ENCODE results near the gene CLEC18C. TPM values are rescaled to one million over a fixed set of nuclear protein-coding genes. Genes with fewer than 3 reads are reported as not detected.
"Not testable (repeated sequence)": the region's sequence is repeated elsewhere in the genome, so short reads cannot be mapped to it uniquely, and the experiment has no call there.

Gene CLEC18C
- total and polyA plus RNA-seq, 2 donors = 0.04 TPM; not detected in 1

DNA sequence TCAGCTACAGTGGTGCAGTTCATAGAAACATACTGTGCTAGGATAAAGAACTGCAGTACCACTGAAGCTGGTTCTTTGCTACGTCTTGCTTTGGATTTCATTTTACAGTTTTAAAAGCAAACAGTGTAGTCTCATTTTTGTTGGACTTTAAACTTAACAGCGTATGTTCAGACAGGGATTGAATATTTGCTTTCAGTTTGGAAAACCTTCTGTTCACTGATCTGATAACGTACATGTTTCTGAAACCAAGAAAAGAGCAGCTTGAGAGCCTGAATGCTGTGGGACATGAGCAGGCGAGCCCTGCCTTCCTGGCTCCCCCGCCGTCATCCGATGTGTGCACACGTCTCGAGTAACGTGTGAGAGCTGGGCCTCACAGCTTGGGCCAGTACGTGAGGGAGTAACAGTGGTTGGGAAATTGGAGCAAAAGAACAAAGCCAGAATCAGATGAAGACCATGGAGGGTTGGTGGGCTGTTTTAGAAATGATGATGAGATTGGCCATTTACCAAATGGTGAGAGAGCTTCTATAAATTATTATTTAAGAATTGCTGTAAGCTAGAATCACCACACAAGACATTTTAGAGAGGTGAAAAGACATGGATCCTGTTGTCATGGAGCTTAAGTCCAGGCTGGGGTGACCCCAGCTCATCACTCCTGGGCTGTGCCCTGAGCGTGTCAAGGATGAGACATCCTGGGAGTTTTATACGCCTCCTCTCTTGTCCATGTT lies 20.8 kb upstream of the CLEC18C start:
- no peak for DNase-seq (ENCODE audit: extremely low spot score)
- no peak overlapping the region for H3K27ac ChIP-seq (ENCODE audit: low read depth)
- 94% methylated on average over 13 of the region's 13 CpGs for WGBS
- peaks cover 7% of the 10 kb centered on the region for H3K36me3 ChIP-seq (ENCODE audit: insufficient read depth)
- no peak overlapping the region for H3K4me3 ChIP-seq (ENCODE audit: low read depth, low read length)
- H3K4me1 ChIP-seq (ENCODE audit: insufficient read depth) = no peaks in the 10 kb centered on the region

DNA sequence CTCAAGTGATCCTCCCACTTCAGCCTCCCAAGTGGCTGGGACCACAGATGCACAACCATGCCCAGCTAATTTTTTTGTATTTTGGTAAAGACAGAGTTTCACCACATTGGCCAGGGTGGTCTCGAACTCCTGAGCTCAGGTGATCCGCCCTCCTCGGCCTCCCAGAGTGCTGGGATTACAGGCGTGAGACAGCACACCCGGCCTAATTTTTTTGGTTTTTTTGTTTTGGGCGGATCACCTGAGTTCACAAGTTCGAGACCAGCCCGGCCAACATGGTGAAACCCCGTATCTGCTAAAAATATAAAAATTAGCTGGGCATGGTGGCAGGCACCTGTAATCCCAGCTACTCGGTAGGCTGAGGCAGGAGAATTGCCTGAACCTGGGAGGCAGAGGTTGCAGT lies 18.9 kb upstream of the CLEC18C start:
- not testable (repeated sequence) for H3K4me3 ChIP-seq (ENCODE audit: low read depth, low read length); H3K27ac ChIP-seq (ENCODE audit: low read depth); H3K4me1 ChIP-seq (ENCODE audit: insufficient read depth); DNase-seq (ENCODE audit: extremely low spot score); H3K36me3 ChIP-seq (ENCODE audit: insufficient read depth)
- 95% methylated on average over 10 of the region's 10 CpGs for WGBS

DNA sequence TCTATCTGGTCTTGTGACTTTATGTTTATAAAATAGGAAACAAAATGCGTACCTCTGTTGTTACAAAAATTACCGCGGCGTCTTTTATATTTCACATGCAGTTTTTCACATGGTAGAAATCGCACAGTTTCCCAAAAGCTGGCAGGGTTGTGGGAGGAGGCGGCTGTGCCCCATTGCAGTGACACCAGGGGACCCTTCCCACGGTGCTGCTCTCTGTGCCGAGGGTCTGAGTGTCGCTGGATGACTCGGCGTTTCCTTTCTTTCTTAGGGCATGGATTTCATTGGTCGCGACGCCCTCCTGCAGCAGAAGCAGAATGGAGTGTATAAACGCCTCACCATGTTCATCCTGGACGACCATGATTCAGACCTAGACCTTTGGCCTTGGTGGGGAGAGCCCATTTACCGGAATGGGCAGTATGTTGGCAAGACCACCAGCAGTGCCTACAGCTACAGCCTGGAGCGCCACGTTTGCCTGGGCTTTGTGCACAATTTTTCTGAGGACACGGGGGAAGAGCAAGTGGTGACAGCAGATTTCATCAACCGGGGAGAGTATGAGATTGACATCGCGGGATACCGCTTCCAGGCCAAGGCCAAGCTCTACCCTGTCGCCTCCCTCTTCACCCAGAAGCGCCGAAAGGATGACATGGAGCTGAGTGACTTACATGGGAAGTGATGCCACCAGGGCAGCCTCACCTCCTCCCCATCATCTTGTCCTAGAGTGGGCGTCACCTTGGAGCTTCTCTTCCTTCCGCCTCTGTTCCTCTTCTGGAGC lies 17.2 kb upstream of the CLEC18C start:
- Histone ChIP-seq H3K36me3 (ENCODE audit: insufficient read depth) (peaks cover 7% of the 10 kb centered on the region), H3K27ac (ENCODE audit: low read depth) (no peak overlapping the region), H3K4me3 (ENCODE audit: low read depth, low read length) (no peak overlapping the region), H3K4me1 (ENCODE audit: insufficient read depth) (no peaks in the 10 kb centered on the region)
- WGBS = 92% methylated on average over 29 of the region's 29 CpGs
- no peak for DNase-seq (ENCODE audit: extremely low spot score)

DNA sequence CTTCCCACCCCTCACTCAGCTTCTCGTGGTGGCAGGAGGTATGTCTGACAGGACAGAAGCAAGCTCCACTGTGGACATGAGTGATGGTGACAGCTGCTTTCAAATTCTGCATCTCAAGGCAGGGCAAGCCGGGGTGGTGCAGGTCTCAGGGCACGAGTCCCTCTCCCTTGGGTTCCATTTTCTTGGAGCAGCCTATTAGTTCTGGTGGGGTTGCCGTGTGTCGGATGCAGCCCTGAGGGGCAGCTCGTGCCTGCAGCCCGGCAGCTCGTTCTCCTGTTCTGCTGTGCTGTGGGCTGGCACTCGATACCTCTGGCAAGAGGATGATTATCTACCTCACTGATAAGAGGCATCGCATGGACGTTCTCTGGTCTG lies 16.5 kb upstream of the CLEC18C start:
- H3K36me3 ChIP-seq (ENCODE audit: insufficient read depth) = peaks cover 7% of the 10 kb centered on the region
- DNase-seq (ENCODE audit: extremely low spot score) = no peak
- 84% methylated on average over 11 of the region's 11 CpGs for WGBS
- H3K4me1 ChIP-seq (ENCODE audit: insufficient read depth) = no peaks in the 10 kb centered on the region
- H3K4me3 ChIP-seq (ENCODE audit: low read depth, low read length) = no peak overlapping the region
- H3K27ac ChIP-seq (ENCODE audit: low read depth) = no peak overlapping the region

DNA sequence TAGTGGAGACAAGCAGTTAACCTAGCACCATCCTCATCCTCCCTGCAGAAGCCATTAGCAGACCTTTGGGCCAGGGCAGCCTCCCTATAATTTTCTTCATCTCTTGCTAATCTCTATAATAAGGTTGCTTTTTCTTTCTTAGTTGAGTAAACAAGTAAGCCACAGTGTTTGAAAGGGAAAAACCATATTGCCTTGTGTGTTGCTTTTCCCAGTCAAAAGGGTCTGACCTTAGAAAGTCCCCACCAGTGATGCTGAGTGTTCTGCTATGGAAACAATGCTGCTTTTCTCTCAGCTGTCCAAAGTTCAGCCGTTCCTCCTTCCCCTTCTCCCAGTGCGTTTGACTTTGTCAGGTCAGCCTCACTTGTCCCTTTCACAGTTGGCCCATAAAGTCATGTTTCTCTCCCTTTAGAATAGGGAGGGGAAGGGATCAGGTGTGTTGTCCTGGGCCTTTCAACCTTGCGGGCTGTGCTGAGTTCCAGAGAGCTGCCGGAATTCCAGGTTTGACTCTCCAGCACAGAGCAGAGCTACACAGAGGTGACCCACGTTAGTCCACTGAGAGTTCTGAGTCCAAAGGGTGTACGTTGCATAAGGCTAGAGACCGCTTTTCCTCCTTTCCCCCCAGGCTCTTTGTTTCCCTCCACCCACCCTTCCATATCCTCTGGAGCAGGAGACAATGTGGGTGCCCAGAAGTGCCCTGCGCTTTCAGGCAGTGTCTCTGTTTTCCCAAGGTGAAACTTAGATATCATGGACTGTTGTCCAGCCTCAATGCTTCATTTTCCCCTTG lies 15.9 kb upstream of the CLEC18C start:
- no peak overlapping the region for H3K27ac ChIP-seq (ENCODE audit: low read depth)
- no peak overlapping the region for H3K4me3 ChIP-seq (ENCODE audit: low read depth, low read length)
- 91% methylated on average over 8 of the region's 8 CpGs for WGBS
- no peak for DNase-seq (ENCODE audit: extremely low spot score)
- H3K36me3 ChIP-seq (ENCODE audit: insufficient read depth) = peaks cover 7% of the 10 kb centered on the region
- no peaks in the 10 kb centered on the region for H3K4me1 ChIP-seq (ENCODE audit: insufficient read depth)

DNA sequence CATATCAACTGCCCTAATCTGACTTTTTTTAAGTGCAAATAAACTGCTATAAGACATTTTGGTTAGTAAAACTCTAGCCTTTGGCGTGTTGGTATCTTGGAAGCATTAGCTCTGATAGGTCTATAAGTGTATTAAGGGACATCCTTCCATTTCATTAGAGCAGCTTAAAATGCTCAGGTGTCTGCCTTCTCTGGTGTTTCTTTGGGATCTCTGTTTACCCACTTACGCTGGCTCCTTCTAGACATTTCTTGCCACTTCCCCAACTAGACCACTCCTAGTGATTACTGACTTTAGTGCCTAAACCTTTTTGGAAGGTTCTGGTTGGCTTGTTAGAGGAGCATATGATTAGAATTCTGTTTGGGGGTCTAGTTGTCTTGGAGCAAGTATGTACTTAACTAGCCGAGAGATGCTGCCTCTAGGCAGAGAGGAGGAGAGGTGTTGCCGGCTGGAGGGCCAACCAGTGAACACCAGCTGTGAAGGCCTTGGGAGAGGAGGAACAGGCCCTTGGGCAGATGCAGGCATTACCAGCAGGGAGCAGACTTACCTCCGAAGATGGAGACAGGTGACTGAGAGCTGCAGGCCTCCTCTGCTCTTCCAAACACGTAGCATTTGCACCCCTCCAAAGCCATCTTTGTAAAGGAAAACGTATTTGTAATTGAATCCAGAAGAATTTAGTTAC lies 15.2 kb upstream of the CLEC18C start:
- no peak overlapping the region for H3K27ac ChIP-seq (ENCODE audit: low read depth)
- H3K36me3 ChIP-seq (ENCODE audit: insufficient read depth) = peaks cover 5% of the 10 kb centered on the region
- H3K4me1 ChIP-seq (ENCODE audit: insufficient read depth) = no peaks in the 10 kb centered on the region
- no peak overlapping the region for H3K4me3 ChIP-seq (ENCODE audit: low read depth, low read length)
- DNase-seq (ENCODE audit: extremely low spot score) = no peak
- WGBS = 77% methylated on average over 7 of the region's 7 CpGs

- WGBS = 76% methylated on average over 9 of the region's 9 CpGs
- Histone ChIP-seq H3K4me3 (ENCODE audit: low read depth, low read length) (no peak overlapping the region), H3K36me3 (ENCODE audit: insufficient read depth) (peaks cover 5% of the 10 kb centered on the region), H3K4me1 (ENCODE audit: insufficient read depth) (no peaks in the 10 kb centered on the region), H3K27ac (ENCODE audit: low read depth) (no peak overlapping the region)
- no peak for DNase-seq (ENCODE audit: extremely low spot score)
Observed at GRCh38 chr16:70159355-70160348, 13.9 kb upstream of the CLEC18C start.

GRCh38 chr16:70160388-70160787 lies 13.2 kb upstream of the CLEC18C start:
- Histone ChIP-seq H3K4me3 (ENCODE audit: low read depth, low read length) (no peak overlapping the region), H3K36me3 (ENCODE audit: insufficient read depth) (peaks cover 2% of the 10 kb centered on the region), H3K4me1 (ENCODE audit: insufficient read depth) (no peaks in the 10 kb centered on the region), H3K27ac (ENCODE audit: low read depth) (no peak overlapping the region)
- 90% methylated on average over 6 of the region's 6 CpGs for WGBS
- DNase-seq (ENCODE audit: extremely low spot score) = no peak

DNA sequence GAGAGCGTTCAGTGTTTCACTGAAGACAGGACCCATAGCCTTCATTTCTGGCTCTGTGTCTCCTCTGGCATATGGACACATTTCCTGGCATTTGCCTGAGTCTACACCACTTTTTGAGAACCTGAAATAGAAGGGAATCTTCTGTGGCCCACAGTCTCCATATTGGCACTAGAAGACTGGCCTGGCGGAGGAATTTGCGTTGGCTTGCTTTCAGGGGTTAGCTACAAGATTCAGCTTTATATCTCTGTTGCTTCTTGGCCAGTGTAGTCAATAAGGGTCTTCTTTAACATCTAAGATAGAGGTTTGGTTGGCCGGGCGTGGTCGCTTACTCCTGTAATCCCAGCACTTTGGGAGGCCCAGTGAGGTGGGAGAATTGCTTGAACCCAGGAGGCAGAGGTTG lies 12.8 kb upstream of the CLEC18C start:
- Histone ChIP-seq H3K4me3 (ENCODE audit: low read depth, low read length) (no peak overlapping the region), H3K4me1 (ENCODE audit: insufficient read depth) (no peaks in the 10 kb centered on the region), H3K36me3 (ENCODE audit: insufficient read depth) (peaks cover 2% of the 10 kb centered on the region), H3K27ac (ENCODE audit: low read depth) (no peak overlapping the region)
- WGBS = 94% methylated on average over 6 of the region's 6 CpGs
- DNase-seq (ENCODE audit: extremely low spot score) = no peak

GRCh38 chr16:70161350-70161749 lies 12.2 kb upstream of the CLEC18C start:
- 82% methylated on average over 6 of the region's 6 CpGs for WGBS
- Histone ChIP-seq H3K4me1 (ENCODE audit: insufficient read depth) (no peaks in the 10 kb centered on the region), H3K36me3 (ENCODE audit: insufficient read depth) (peaks cover 2% of the 10 kb centered on the region), H3K27ac (ENCODE audit: low read depth) (no peak overlapping the region), H3K4me3 (ENCODE audit: low read depth, low read length) (no peak overlapping the region)
- DNase-seq (ENCODE audit: extremely low spot score) = no peak

GRCh38 chr16:70162041-70162451 lies 11.5 kb upstream of the CLEC18C start:
- 55% methylated on average over 7 of the region's 7 CpGs for WGBS
- no peak overlapping the region for H3K4me3 ChIP-seq (ENCODE audit: low read depth, low read length)
- no peak for DNase-seq (ENCODE audit: extremely low spot score)
- H3K36me3 ChIP-seq (ENCODE audit: insufficient read depth) = peaks cover under 1% of the 10 kb centered on the region
- no peaks in the 10 kb centered on the region for H3K4me1 ChIP-seq (ENCODE audit: insufficient read depth)
- no peak overlapping the region for H3K27ac ChIP-seq (ENCODE audit: low read depth)

DNA sequence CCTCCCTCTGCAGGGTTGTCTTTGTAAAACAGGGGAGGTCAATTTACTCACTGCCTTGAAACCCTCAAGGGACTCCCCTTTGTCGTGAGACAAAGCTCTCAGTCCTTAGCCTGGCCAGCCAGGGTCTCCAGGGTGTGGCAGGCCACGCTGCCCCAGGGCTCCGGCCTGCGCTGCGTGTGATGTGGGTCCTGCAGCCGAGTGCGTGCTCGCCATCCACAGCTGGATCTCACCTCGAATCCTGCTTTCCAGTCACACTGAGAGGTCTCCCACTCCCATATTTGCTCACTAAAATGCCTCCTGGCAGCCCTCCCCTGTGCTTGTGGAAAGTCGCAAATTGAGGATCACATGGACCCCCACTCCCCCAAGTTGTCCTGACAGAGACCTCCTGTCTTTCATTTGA lies 10.0 kb upstream of the CLEC18C start:
- Histone ChIP-seq H3K4me1 (ENCODE audit: insufficient read depth) (no peaks in the 10 kb centered on the region), H3K4me3 (ENCODE audit: low read depth, low read length) (no peak overlapping the region), H3K27ac (ENCODE audit: low read depth) (no peak overlapping the region), H3K36me3 (ENCODE audit: insufficient read depth) (no peaks in the 10 kb centered on the region)
- no peak for DNase-seq (ENCODE audit: extremely low spot score)
- 85% methylated on average over 10 of the region's 10 CpGs for WGBS
